ENCODE results near the gene DIP2C.
"Not testable (repeated sequence)": the region's sequence is repeated elsewhere in the genome, so short reads cannot be mapped to it uniquely, and the experiment has no call there.

Gene DIP2C

GRCh38 chr10:349081-349480, 340.4 kb downstream of the DIP2C start:
- Histone ChIP-seq H3K27me3 (ENCODE audit: insufficient read depth, low read length, poor library complexity, severe bottlenecking) (no peaks in the 10 kb centered on the region), H3K4me2 (ENCODE audit: low read depth, low read length, poor library complexity, severe bottlenecking) (no peak overlapping the region), H3K9me3 (ENCODE audit: insufficient read depth, low read depth, low read length) (no peaks in the 10 kb centered on the region), H3K4me3 (ENCODE audit: low read length, poor library complexity, severe bottlenecking) (no peak overlapping the region), H3K79me2 (ENCODE audit: insufficient read depth, low read length) (no peaks in the 10 kb centered on the region), H3K9ac (ENCODE audit: low read depth, low read length, poor library complexity, severe bottlenecking) (no peak overlapping the region), H4K20me1 (ENCODE audit: insufficient read depth, low read length, poor library complexity, severe bottlenecking) (no peaks in the 10 kb centered on the region), H3K4me1 (ENCODE audit: insufficient read depth, low read length, poor library complexity, severe bottlenecking) (no peaks in the 10 kb centered on the region), H3K36me3 (ENCODE audit: insufficient read depth, low read length) (no peaks in the 10 kb centered on the region), H2AFZ (ENCODE audit: low read length) (no peak overlapping the region), H3K9me2 (replicated peaks; ENCODE audit: low read depth, low read length) (no peaks in the 10 kb centered on the region), H3F3A (ENCODE audit: low read depth) (no peaks in the 10 kb centered on the region)
- TF ChIP-seq EZH2phosphoT487 (IDR thresholded peaks at IDR 0.05; ENCODE audit: borderline replicate concordance): no peak
- TF ChIP-seq CTCF (conservative IDR thresholded peaks at IDR 0.05; ENCODE audit: low read length): no peak

- no peaks in the 10 kb centered on the region for H3K36me3 ChIP-seq (ENCODE audit: insufficient read depth, low read length)
- no peaks in the 10 kb centered on the region for H3K9me2 ChIP-seq (replicated peaks; ENCODE audit: low read depth, low read length)
- no peaks in the 10 kb centered on the region for H4K20me1 ChIP-seq (ENCODE audit: insufficient read depth, low read length, poor library complexity, severe bottlenecking)
- H3K9me3 ChIP-seq (ENCODE audit: insufficient read depth, low read depth, low read length): no peaks in the 10 kb centered on the region
- H3K79me2 ChIP-seq (ENCODE audit: insufficient read depth, low read length): no peaks in the 10 kb centered on the region
- no peak overlapping the region for H3K4me3 ChIP-seq (ENCODE audit: low read length, poor library complexity, severe bottlenecking)
- no peaks in the 10 kb centered on the region for H3K27me3 ChIP-seq (ENCODE audit: insufficient read depth, low read length, poor library complexity, severe bottlenecking)
- TF ChIP-seq CTCF (conservative IDR thresholded peaks at IDR 0.05; ENCODE audit: low read length): no peak
- no peak for TF ChIP-seq EZH2phosphoT487 (IDR thresholded peaks at IDR 0.05; ENCODE audit: borderline replicate concordance)
- H2AFZ ChIP-seq (ENCODE audit: low read length): no peak overlapping the region
- no peak overlapping the region for H3K9ac ChIP-seq (ENCODE audit: low read depth, low read length, poor library complexity, severe bottlenecking)
- no peak overlapping the region for H3K4me2 ChIP-seq (ENCODE audit: low read depth, low read length, poor library complexity, severe bottlenecking)
- no peaks in the 10 kb centered on the region for H3F3A ChIP-seq (ENCODE audit: low read depth)
- H3K4me1 ChIP-seq (ENCODE audit: insufficient read depth, low read length, poor library complexity, severe bottlenecking): no peaks in the 10 kb centered on the region
These were observed 341.0 kb downstream of the DIP2C start for GRCh38 chr10:348456-348855.

GRCh38 chr10:347774-348173, 341.7 kb downstream of the DIP2C start:
- H3K4me1 ChIP-seq (ENCODE audit: insufficient read depth, low read length, poor library complexity, severe bottlenecking); H4K20me1 ChIP-seq (ENCODE audit: insufficient read depth, low read length, poor library complexity, severe bottlenecking); H3K4me3 ChIP-seq (ENCODE audit: low read length, poor library complexity, severe bottlenecking); H2AFZ ChIP-seq (ENCODE audit: low read length); H3K9ac ChIP-seq (ENCODE audit: low read depth, low read length, poor library complexity, severe bottlenecking); H3K27me3 ChIP-seq (ENCODE audit: insufficient read depth, low read length, poor library complexity, severe bottlenecking); H3F3A ChIP-seq (ENCODE audit: low read depth); H3K9me2 ChIP-seq (replicated peaks; ENCODE audit: low read depth, low read length); H3K79me2 ChIP-seq (ENCODE audit: insufficient read depth, low read length); H3K36me3 ChIP-seq (ENCODE audit: insufficient read depth, low read length); H3K9me3 ChIP-seq (ENCODE audit: insufficient read depth, low read depth, low read length); H3K4me2 ChIP-seq (ENCODE audit: low read depth, low read length, poor library complexity, severe bottlenecking): not testable (repeated sequence)

- H3F3A ChIP-seq (ENCODE audit: low read depth); H3K79me2 ChIP-seq (ENCODE audit: insufficient read depth, low read length); H3K36me3 ChIP-seq (ENCODE audit: insufficient read depth, low read length); H3K9ac ChIP-seq (ENCODE audit: low read depth, low read length, poor library complexity, severe bottlenecking); H4K20me1 ChIP-seq (ENCODE audit: insufficient read depth, low read length, poor library complexity, severe bottlenecking); H3K4me3 ChIP-seq (ENCODE audit: low read length, poor library complexity, severe bottlenecking); H3K4me2 ChIP-seq (ENCODE audit: low read depth, low read length, poor library complexity, severe bottlenecking); H3K9me3 ChIP-seq (ENCODE audit: insufficient read depth, low read depth, low read length); H2AFZ ChIP-seq (ENCODE audit: low read length); H3K9me2 ChIP-seq (replicated peaks; ENCODE audit: low read depth, low read length); H3K4me1 ChIP-seq (ENCODE audit: insufficient read depth, low read length, poor library complexity, severe bottlenecking); H3K27me3 ChIP-seq (ENCODE audit: insufficient read depth, low read length, poor library complexity, severe bottlenecking): not testable (repeated sequence)
These were observed 342.3 kb downstream of the DIP2C start for GRCh38 chr10:347190-347589.

Measured in Loucy (cell line).